ENCODE data around the gene CFDP1.

Gene CFDP1

DNA sequence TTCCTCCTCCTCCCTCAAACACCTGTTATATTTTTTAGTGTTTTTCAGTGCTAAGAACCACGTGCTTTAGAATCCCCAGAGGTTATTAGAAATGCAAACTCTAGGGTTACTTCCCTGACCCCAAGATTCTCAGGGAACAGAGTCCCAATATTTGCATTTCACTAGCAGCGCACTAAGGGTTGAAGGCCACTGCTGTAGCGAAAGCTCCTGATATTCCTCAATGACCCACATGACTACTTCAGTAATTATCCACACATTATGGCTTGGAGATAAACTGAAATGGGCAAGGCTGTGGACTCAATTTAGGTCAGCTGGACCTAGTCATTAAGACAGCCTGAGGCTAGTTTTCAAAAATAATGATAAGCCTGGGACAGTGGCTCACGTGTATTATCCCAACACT is 103.4 kb downstream of the CFDP1 start:
- H3K4me3 ChIP-seq (replicated peaks; ENCODE audit: insufficient read depth, low read length) = no peak overlapping the region
- H3K27ac ChIP-seq (replicated peaks) = no peak overlapping the region
- no peak for DNase-seq (ENCODE audit: low read depth in 1 of 2, low spot score in 1 of 2)
- no peaks in the 10 kb centered on the region for H3K27me3 ChIP-seq (ENCODE audit: insufficient read depth, poor library complexity, severe bottlenecking)
- no peak for TF ChIP-seq SPI1 (IDR thresholded peaks at IDR 0.05; ENCODE audit: borderline replicate concordance, low read depth)
- TF ChIP-seq, protein P1, sequence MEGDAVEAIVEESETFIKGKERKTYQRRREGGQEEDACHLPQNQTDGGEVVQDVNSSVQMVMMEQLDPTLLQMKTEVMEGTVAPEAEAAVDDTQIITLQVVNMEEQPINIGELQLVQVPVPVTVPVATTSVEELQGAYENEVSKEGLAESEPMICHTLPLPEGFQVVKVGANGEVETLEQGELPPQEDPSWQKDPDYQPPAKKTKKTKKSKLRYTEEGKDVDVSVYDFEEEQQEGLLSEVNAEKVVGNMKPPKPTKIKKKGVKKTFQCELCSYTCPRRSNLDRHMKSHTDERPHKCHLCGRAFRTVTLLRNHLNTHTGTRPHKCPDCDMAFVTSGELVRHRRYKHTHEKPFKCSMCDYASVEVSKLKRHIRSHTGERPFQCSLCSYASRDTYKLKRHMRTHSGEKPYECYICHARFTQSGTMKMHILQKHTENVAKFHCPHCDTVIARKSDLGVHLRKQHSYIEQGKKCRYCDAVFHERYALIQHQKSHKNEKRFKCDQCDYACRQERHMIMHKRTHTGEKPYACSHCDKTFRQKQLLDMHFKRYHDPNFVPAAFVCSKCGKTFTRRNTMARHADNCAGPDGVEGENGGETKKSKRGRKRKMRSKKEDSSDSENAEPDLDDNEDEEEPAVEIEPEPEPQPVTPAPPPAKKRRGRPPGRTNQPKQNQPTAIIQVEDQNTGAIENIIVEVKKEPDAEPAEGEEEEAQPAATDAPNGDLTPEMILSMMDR (IDR thresholded peaks at IDR 0.05; ENCODE audit: insufficient read depth, low read length) = no peak
- TF ChIP-seq GABPA (IDR thresholded peaks at IDR 0.05; ENCODE audit: low read depth) = no peak

DNA sequence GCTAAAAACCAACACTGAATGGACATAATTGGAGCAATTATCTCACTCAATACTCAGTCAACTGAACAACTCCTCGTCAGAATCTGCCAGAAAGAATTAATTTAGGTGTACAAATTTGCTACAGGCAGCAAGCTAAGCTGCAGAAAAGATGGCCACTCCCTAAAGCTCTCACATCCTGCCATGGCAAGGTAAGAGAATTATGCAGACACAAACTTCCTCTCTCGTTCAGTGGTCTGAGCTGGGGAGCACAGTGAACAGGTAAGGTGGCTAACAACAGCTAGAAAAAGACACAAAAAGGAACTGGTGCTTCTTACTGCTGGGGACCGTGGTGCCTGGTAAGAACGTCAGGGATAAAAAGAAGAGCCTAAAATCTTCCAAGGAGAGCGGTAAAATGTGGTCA is 107.0 kb downstream of the CFDP1 start:
- no peak for DNase-seq (ENCODE audit: low read depth in 1 of 2, low spot score in 1 of 2)
- Histone ChIP-seq H3K27ac (replicated peaks) (no peak overlapping the region), H3K27me3 (ENCODE audit: insufficient read depth, poor library complexity, severe bottlenecking) (peaks cover 2% of the 10 kb centered on the region), H3K4me3 (replicated peaks; ENCODE audit: insufficient read depth, low read length) (no peak overlapping the region)
- TF ChIP-seq POLR2AphosphoS5 (IDR thresholded peaks at IDR 0.05; ENCODE audit: low read depth) = no peak
- TF ChIP-seq, protein P1 (IDR thresholded peaks at IDR 0.05; ENCODE audit: insufficient read depth, low read length) = no peak
- no peak for TF ChIP-seq REST (IDR thresholded peaks at IDR 0.05; ENCODE audit: insufficient replicate concordance, low read depth)
- no peak for TF ChIP-seq SPI1 (IDR thresholded peaks at IDR 0.05; ENCODE audit: borderline replicate concordance, low read depth)
- TF ChIP-seq GABPA (IDR thresholded peaks at IDR 0.05; ENCODE audit: low read depth) = no peak

- Histone ChIP-seq H3K27me3 (ENCODE audit: insufficient read depth, poor library complexity, severe bottlenecking) (peaks cover 2% of the 10 kb centered on the region), H3K27ac (replicated peaks) (no peak overlapping the region), H3K4me3 (replicated peaks; ENCODE audit: insufficient read depth, low read length) (no peak overlapping the region)
- TF ChIP-seq POLR2AphosphoS5 (IDR thresholded peaks at IDR 0.05; ENCODE audit: low read depth) (no peak), GABPA (IDR thresholded peaks at IDR 0.05; ENCODE audit: low read depth) (no peak), REST (IDR thresholded peaks at IDR 0.05; ENCODE audit: insufficient replicate concordance, low read depth) (no peak), SPI1 (IDR thresholded peaks at IDR 0.05; ENCODE audit: borderline replicate concordance, low read depth) (no peak)
- TF ChIP-seq, protein P1 (IDR thresholded peaks at IDR 0.05; ENCODE audit: insufficient read depth, low read length) = no peak
- no peak for DNase-seq (ENCODE audit: low read depth in 1 of 2, low spot score in 1 of 2)
Measured at GRCh38 chr16:75323933-75324332, 109.4 kb downstream of the CFDP1 start.

DNA sequence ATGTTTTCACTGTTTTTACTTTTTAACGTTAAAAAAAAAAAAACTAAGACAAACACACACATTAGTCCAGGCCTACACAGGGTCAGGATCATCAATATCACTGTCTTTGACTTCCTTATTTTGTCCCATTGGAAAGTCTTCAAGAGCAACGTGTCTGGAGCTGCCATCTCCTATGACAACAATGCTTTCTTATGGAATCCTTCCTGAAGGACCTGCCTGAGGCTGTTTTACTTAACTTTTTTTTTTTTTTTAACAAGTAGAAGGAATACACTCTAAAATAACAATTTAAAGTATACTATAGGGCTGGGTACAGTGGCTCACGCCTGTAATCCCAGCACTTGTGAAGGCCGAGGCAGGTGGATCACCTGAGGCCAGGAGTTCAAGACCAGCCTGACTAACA is 110.1 kb downstream of the CFDP1 start:
- Histone ChIP-seq H3K27ac (replicated peaks) (no peak overlapping the region), H3K4me3 (replicated peaks; ENCODE audit: insufficient read depth, low read length) (no peak overlapping the region), H3K27me3 (ENCODE audit: insufficient read depth, poor library complexity, severe bottlenecking) (peaks cover 2% of the 10 kb centered on the region)
- TF ChIP-seq SPI1 (IDR thresholded peaks at IDR 0.05; ENCODE audit: borderline replicate concordance, low read depth) (no peak), GABPA (IDR thresholded peaks at IDR 0.05; ENCODE audit: low read depth) (no peak), POLR2AphosphoS5 (IDR thresholded peaks at IDR 0.05; ENCODE audit: low read depth) (no peak), REST (IDR thresholded peaks at IDR 0.05; ENCODE audit: insufficient replicate concordance, low read depth) (no peak)
- TF ChIP-seq, protein P1 (IDR thresholded peaks at IDR 0.05; ENCODE audit: insufficient read depth, low read length) = no peak
- no peak for DNase-seq (ENCODE audit: low read depth in 1 of 2, low spot score in 1 of 2)
